Keratinocyte (primary cell): ENCODE data around the gene LINC01488.

ENCODE experiments used
- CTCF ChIP-seq, 3 experiments: IDR thresholded peaks in 1 of 3; conservative IDR thresholded peaks in 1 of 3; optimal IDR thresholded peaks in 1 of 3; 2 replicates in 2 of 3; 3 replicates in 1 of 3; pipeline versions ENCODE3 to v1.5.1; 2011; ENCODE audit warnings: low read length in 3 of 3, mild to moderate bottlenecking in 3 of 3, moderate library complexity in 2 of 3, control low read depth in 1 of 3, inconsistent platforms in 1 of 3; ENCODE audit not compliant: insufficient read depth in 2 of 3; ENCODE audit errors: extremely low read depth in 1 of 3
- EZH2 ChIP-seq: IDR thresholded peaks from one replicate; pipeline ENCODE4 v1.6.1; 2012; ENCODE audit warnings: inconsistent platforms, mild to moderate bottlenecking, low read length, moderate library complexity

DNA sequence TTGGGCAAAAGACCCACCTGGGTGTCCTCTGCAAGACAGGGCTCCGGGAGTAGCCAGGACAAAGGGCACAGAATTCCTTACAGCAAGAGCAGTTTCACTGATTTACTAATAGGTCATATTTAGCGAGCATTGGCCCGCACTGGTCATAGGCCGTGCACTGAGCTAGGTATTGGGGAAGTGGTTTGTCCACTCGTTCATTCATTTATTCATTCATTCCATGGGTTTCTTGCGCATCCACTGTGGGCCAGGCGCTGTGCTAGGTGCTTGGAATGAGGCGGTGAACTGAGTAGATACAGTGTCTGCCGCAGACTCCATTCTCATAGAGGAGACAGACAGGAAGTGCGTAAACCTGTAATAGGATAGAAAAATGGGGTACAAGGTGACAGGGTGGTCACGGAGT is 13.2 kb upstream of the LINC01488 start:
- TF ChIP-seq EZH2 (no peak), CTCF (optimal IDR thresholded peaks at IDR 0.05 in 1 of 3, IDR thresholded peaks at IDR 0.05 in 1 of 3, conservative IDR thresholded peaks at IDR 0.05 in 1 of 3; ENCODE audit: extremely low read depth in 1 of 3, insufficient read depth in 2 of 3, low read length in 3 of 3) (no peak)
